Right lobe of liver (tissue), 6 donors: ENCODE data around the gene PTPRD. TPM values are rescaled to one million over a fixed set of nuclear protein-coding genes. Genes with fewer than 3 reads are reported as not detected.

Source experiments
- ATAC-seq, 4 donors: fragments of 200-7000 bp; cut with Tn5 transposase; one replicate each; pipeline ENCODE4 v1.9.1; 2020; ENCODE audit warnings: mild to moderate bottlenecking in 4 of 4, moderate library complexity in 4 of 4
- DNase-seq, 3 donors: peaks; one replicate each; pipeline ENCODE4 v3.0.0-alpha.2; 2020
- H3K27ac ChIP-seq, 3 donors: fragments of 200-600 bp; one replicate each; pipeline ENCODE4 v1.8.0; 2022
- H3K27me3 ChIP-seq, 2 donors: fragments of 200-600 bp; one replicate each; pipeline ENCODE4 v1.8.0; 2022
- H3K36me3 ChIP-seq, 4 donors: fragments of 200-600 bp; sonication (generic) in 1 of 4; one replicate each; pipeline versions ENCODE4 v1.5.1 to v1.8.0; 2017 to 2022; ENCODE audit warnings: control low read depth in 1 of 4
- H3K4me1 ChIP-seq, 4 donors: fragments of 200-600 bp; sonication (generic) in 1 of 4; one replicate each; pipeline versions ENCODE4 v1.5.1 to v1.8.0; 2017 to 2022; ENCODE audit warnings: control low read depth in 1 of 4
- H3K4me3 ChIP-seq, 3 donors: fragments of 200-600 bp; one replicate each; pipeline ENCODE4 v1.8.0; 2022
- H3K9me3 ChIP-seq, 4 donors: fragments of 200-600 bp; sonication (generic) in 1 of 4; one replicate each; pipeline versions ENCODE4 v1.5.1 to v1.8.0; 2017 to 2022; ENCODE audit warnings: control low read depth in 1 of 4
- CTCF ChIP-seq, 4 donors: fragments of 200-600 bp in 3 of 4; fragments of 450-650 bp in 1 of 4; IDR thresholded peaks; one replicate each; pipeline versions ENCODE4 v1.5.1 to v1.8.0; 2016 to 2022; ENCODE audit warnings: antibody characterized with exemption in 4 of 4, mild to moderate bottlenecking in 2 of 4
- POLR2A ChIP-seq: fragments of 450-650 bp; IDR thresholded peaks from one replicate; pipeline ENCODE4 v1.6.1; 2017; ENCODE audit warnings: antibody characterized with exemption, mild to moderate bottlenecking
- WGBS: methylation state at CpG from one replicate; pipeline ENCODE4 v1.1.6; 2018; ENCODE audit warnings: low coverage, low lambda C conversion rate; ENCODE audit not compliant: insufficient coverage; ENCODE audit errors: missing lambda C conversion rate; 5-methylcytosine and 5-hydroxymethylcytosine counted together
- intact Hi-C, 2 donors: fragments of 100-400 bp; cut with DNase I; formaldehyde crosslinking; loops; one replicate each; pipeline versions ENCODE4 v1.11.2 to v1.14.1; 2022
- total RNA-seq, 6 experiments: library from RNA; depleted of rRNA in 2 of 6; stranded (reverse); fragments of >200 nt in 2 of 6; fragmentation: NEBNext Ultra II Directional in 3 of 6; extraction: Animal tissue kit (Norgen Biotek cat#: 25700) in 3 of 6; gene quantifications; one replicate each; pipeline versions ENCODE4 v1.1.0 to v1.2.4, GENCODE V29; 2016 to 2023
- donor health status: DM: no; HTN: yes; CAD: no.
- donor health status: DM: no; HTN: no; CAD: no.
- donor health status: DM: no; HTN: no; CAD: no.
- donor health status: DM: no; HTN: yes; CAD: no.
- donor health status: DM: no; HTN: yes; CAD: no.

The PTPRD gene
- total RNA-seq, 6 experiments from 2014 or later = 5.4 to 29.8 (median 13.9) TPM

GRCh38 chr9:10062629-10063395 is 550.0 kb downstream of the PTPRD start:
- WGBS = 50% methylated on average over 3 of the region's 3 CpGs
- no peaks in the 10 kb centered on the region for H3K9me3 ChIP-seq

GRCh38 chr9:10059044-10059443 is 553.8 kb downstream of the PTPRD start:
- TF ChIP-seq CTCF (IDR thresholded peaks at IDR 0.05) (no peak), POLR2A (no peak)
- Histone ChIP-seq H3K4me3 (no peak overlapping the region), H3K4me1 (no peaks in the 10 kb centered on the region), H3K9me3 (no peaks in the 10 kb centered on the region), H3K36me3 (no peaks in the 10 kb centered on the region), H3K27ac (no peak overlapping the region), H3K27me3 (no peaks in the 10 kb centered on the region)
- intact Hi-C loops = loop anchor here in 1 of 2 donors (10.0 kb wide), 1 partner anchor 206 kb away; no protein-coding TSS in a partner anchor
- 27% methylated on average over 3 of the region's 3 CpGs for WGBS
- DNase-seq = no peak
- ATAC-seq = no peak

More at GRCh38 chr9:10062629-10063395, 550.0 kb downstream of the PTPRD start:
- ATAC-seq (no peak), DNase-seq (no peak)
- TF ChIP-seq POLR2A (no peak), CTCF (IDR thresholded peaks at IDR 0.05) (no peak)
- Histone ChIP-seq H3K27me3 (no peaks in the 10 kb centered on the region), H3K4me3 (no peak overlapping the region), H3K4me1 (no peaks in the 10 kb centered on the region), H3K27ac (no peak overlapping the region), H3K36me3 (no peaks in the 10 kb centered on the region)
- intact Hi-C loops = loop anchor here in 1 of 2 donors (10.0 kb wide), 1 partner anchor 202 kb away; no protein-coding TSS in a partner anchor

- Histone ChIP-seq H3K4me1 (no peaks in the 10 kb centered on the region), H3K4me3 (no peak overlapping the region), H3K27ac (no peak overlapping the region), H3K9me3 (no peaks in the 10 kb centered on the region), H3K36me3 (no peaks in the 10 kb centered on the region), H3K27me3 (no peaks in the 10 kb centered on the region)
- TF ChIP-seq CTCF (IDR thresholded peaks at IDR 0.05) (no peak), POLR2A (no peak)
- intact Hi-C loops = loop anchor here in 1 of 2 donors (10.0 kb wide), 1 partner anchor 209 kb away; no protein-coding TSS in a partner anchor
- ATAC-seq (no peak), DNase-seq (no peak)
- WGBS = 98% methylated on average over 4 of the region's 6 CpGs
Observed at GRCh38 chr9:10055886-10056395, 556.9 kb downstream of the PTPRD start.

GRCh38 chr9:10054456-10054855 is 558.3 kb downstream of the PTPRD start:
- no peak overlapping the region for H3K4me3 ChIP-seq
- WGBS = 41% methylated on average over 1 of the region's 1 CpG
- no peaks in the 10 kb centered on the region for H3K27me3 ChIP-seq
- H3K36me3 ChIP-seq = no peaks in the 10 kb centered on the region
- intact Hi-C loops = loop anchor here in 1 of 2 donors (10.0 kb wide), 1 partner anchor 210 kb away; no protein-coding TSS in a partner anchor
- ATAC-seq = no peak
- no peak for DNase-seq
- H3K9me3 ChIP-seq = no peaks in the 10 kb centered on the region
- no peaks in the 10 kb centered on the region for H3K4me1 ChIP-seq
- no peak overlapping the region for H3K27ac ChIP-seq
- TF ChIP-seq CTCF (IDR thresholded peaks at IDR 0.05) (no peak), POLR2A (no peak)
